OCI-LY1 (cell line): ENCODE measurements around the gene CPSF4L.
A peak's percentile ranks its signal among the peaks of the same experiment; 100 is the strongest.

ENCODE experiments used
- H2AFZ ChIP-seq: fragments of 200-600 bp; sonication (generic), shearing (Covaris generic); 2 replicates; pipeline ENCODE4 v1.6.0; 2014; ENCODE audit warnings: antibody characterized with exemption, mild to moderate bottlenecking, low read length
- H3F3A ChIP-seq: fragments of 200-600 bp; sonication (generic), shearing (Covaris generic); 2 replicates; pipeline ENCODE4 v1.6.0; 2014; ENCODE audit warnings: mild to moderate bottlenecking, antibody characterized with exemption, low read length, moderate library complexity; ENCODE audit not compliant: insufficient read depth
- H3K27ac ChIP-seq: fragments of 200-600 bp; sonication (generic); 2 replicates; pipeline ENCODE4 v1.5.1; 2014; ENCODE audit warnings: low read length, mixed run types, mild to moderate bottlenecking, low read depth; ENCODE audit not compliant: poor library complexity, severe bottlenecking
- H3K27me3 ChIP-seq: fragments of 200-600 bp; sonication (generic); 2 replicates; pipeline ENCODE4 v1.6.0; 2014; ENCODE audit warnings: antibody characterized with exemption, mild to moderate bottlenecking, low read length, moderate library complexity; ENCODE audit not compliant: insufficient read depth
- H3K36me3 ChIP-seq: fragments of 200-600 bp; sonication (generic); 2 replicates; pipeline ENCODE4 v1.6.1; 2014; ENCODE audit warnings: mild to moderate bottlenecking, antibody characterized with exemption, low read length, moderate library complexity, mixed read lengths; ENCODE audit not compliant: insufficient read depth
- H3K4me1 ChIP-seq: fragments of 200-600 bp; sonication (generic); 2 replicates; pipeline ENCODE4 v1.5.1; 2014; ENCODE audit warnings: mild to moderate bottlenecking, low read length, moderate library complexity; ENCODE audit not compliant: insufficient read depth, severe bottlenecking
- H3K4me2 ChIP-seq: fragments of 200-600 bp; sonication (generic), shearing (Covaris generic); 2 replicates; pipeline ENCODE4 v1.6.1; 2014; ENCODE audit warnings: low read length
- H3K4me3 ChIP-seq: fragments of 200-600 bp; sonication (generic); 2 replicates; pipeline ENCODE4 v1.5.1; 2014; ENCODE audit warnings: low read length, low read depth, mild to moderate bottlenecking, mixed read lengths; ENCODE audit not compliant: poor library complexity, severe bottlenecking
- H3K79me2 ChIP-seq: fragments of 200-600 bp; shearing (Covaris generic); 2 replicates; pipeline ENCODE4 v1.6.1; 2016; ENCODE audit warnings: mixed run types, low read length, mixed read lengths; ENCODE audit not compliant: insufficient read depth
- H3K9ac ChIP-seq: fragments of 200-600 bp; sonication (generic), shearing (Covaris generic); 2 replicates; pipeline ENCODE4 v1.6.1; 2014; ENCODE audit warnings: mild to moderate bottlenecking, low read length, mixed read lengths
- H3K9me2 ChIP-seq: fragments of 200-600 bp; sonication (generic), shearing (Covaris generic); 2 replicates; pipeline ENCODE4 v1.6.1; 2014; ENCODE audit warnings: low read depth, mild to moderate bottlenecking, low read length, mixed read lengths
- H3K9me3 ChIP-seq: fragments of 200-600 bp; shearing (Covaris generic); 2 replicates; pipeline ENCODE4 v1.6.1; 2014; ENCODE audit warnings: low read length, mixed read lengths
- H4K20me1 ChIP-seq: fragments of 200-600 bp; sonication (generic), shearing (Covaris generic); 2 replicates; pipeline ENCODE4 v1.6.0; 2016; ENCODE audit warnings: mild to moderate bottlenecking, low read length; ENCODE audit not compliant: insufficient read depth
- EZH2 ChIP-seq: fragments of 200-600 bp; sonication (generic), shearing (Covaris generic); IDR thresholded peaks from 2 replicates; pipeline ENCODE4 v1.8.0; 2017; ENCODE audit warnings: borderline replicate concordance, mixed run types, mild to moderate bottlenecking, antibody characterized with exemption, low read length, moderate library complexity, mixed read lengths
- TF ChIP-seq, protein P1 (sequence below): fragments of 200-600 bp; sonication (generic), shearing (Covaris generic); IDR thresholded peaks from 2 replicates; pipeline ENCODE4 v1.5.1; 2017; ENCODE audit warnings: mild to moderate bottlenecking, antibody characterized with exemption, low read length, moderate library complexity, mixed read lengths

The CPSF4L gene

DNA sequence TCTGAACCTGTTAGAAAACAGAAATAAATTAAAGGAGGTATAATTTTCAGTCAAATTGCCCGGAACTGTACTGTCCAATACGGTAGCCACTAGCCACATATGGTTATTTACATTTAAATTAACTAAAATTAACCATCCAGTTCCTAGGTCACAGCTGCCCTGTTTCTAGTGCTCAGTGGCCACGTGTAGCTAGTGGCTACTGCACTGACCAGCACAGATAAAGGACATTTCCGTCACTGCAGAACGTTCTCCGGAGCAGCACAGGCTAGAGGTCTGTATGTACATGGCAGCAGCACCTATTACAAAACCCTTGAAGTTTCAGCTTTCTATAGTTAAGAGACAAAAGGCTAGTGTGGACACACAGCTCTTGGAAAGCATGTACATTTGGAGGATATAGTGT is 33.7 kb downstream of the CPSF4L start:
- Histone ChIP-seq H3K4me3 (no peak overlapping the region), H3K9ac (no peak overlapping the region)

GRCh38 chr17:73227379-73227778 is 34.3 kb downstream of the CPSF4L start:
- peaks cover 41% of the 10 kb centered on the region for H3K4me1 ChIP-seq
- no peak overlapping the region for H3K9ac ChIP-seq
- H3K79me2 ChIP-seq, result peaks cover 63% of the 10 kb centered on the region

More for the DNA sequence above, 33.7 kb downstream of the CPSF4L start:
- Histone ChIP-seq H2AFZ (no peak overlapping the region), H4K20me1 (no peaks in the 10 kb centered on the region), H3K9me2 (no peaks in the 10 kb centered on the region), H3F3A (no peaks in the 10 kb centered on the region; the same call in 1 of the 2 replicates), H3K36me3 (peaks cover 14% of the 10 kb centered on the region; the same call in 1 of the 2 replicates), H3K4me2 (peak overlapping the region; percentile 19; the same call in 1 of the 2 replicates), H3K9me3 (no peaks in the 10 kb centered on the region), H3K4me1 (peaks cover 41% of the 10 kb centered on the region), H3K27me3 (no peaks in the 10 kb centered on the region), H3K27ac (no peak overlapping the region), H3K79me2 (peaks cover 63% of the 10 kb centered on the region)
- no peak for TF ChIP-seq EZH2
- TF ChIP-seq, protein P1, sequence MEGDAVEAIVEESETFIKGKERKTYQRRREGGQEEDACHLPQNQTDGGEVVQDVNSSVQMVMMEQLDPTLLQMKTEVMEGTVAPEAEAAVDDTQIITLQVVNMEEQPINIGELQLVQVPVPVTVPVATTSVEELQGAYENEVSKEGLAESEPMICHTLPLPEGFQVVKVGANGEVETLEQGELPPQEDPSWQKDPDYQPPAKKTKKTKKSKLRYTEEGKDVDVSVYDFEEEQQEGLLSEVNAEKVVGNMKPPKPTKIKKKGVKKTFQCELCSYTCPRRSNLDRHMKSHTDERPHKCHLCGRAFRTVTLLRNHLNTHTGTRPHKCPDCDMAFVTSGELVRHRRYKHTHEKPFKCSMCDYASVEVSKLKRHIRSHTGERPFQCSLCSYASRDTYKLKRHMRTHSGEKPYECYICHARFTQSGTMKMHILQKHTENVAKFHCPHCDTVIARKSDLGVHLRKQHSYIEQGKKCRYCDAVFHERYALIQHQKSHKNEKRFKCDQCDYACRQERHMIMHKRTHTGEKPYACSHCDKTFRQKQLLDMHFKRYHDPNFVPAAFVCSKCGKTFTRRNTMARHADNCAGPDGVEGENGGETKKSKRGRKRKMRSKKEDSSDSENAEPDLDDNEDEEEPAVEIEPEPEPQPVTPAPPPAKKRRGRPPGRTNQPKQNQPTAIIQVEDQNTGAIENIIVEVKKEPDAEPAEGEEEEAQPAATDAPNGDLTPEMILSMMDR, result no peak

GRCh38 chr17:73226556-73227172 is 35.0 kb downstream of the CPSF4L start:
- TF ChIP-seq, protein P1, result no peak
- TF ChIP-seq EZH2, result no peak
- H3K4me1 ChIP-seq, result peaks cover 41% of the 10 kb centered on the region
- no peak overlapping the region for H3K4me3 ChIP-seq
- peaks cover 14% of the 10 kb centered on the region; the same call in 1 of the 2 replicates for H3K36me3 ChIP-seq
- no peaks in the 10 kb centered on the region for H3K9me2 ChIP-seq
- H3K27ac ChIP-seq, result no peak overlapping the region
- H4K20me1 ChIP-seq, result no peaks in the 10 kb centered on the region
- no peak overlapping the region for H3K4me2 ChIP-seq
- no peak overlapping the region for H2AFZ ChIP-seq
- no peaks in the 10 kb centered on the region for H3K9me3 ChIP-seq
- peaks cover 61% of the 10 kb centered on the region for H3K79me2 ChIP-seq
- H3F3A ChIP-seq, result no peaks in the 10 kb centered on the region; the same call in 1 of the 2 replicates
- H3K27me3 ChIP-seq, result no peaks in the 10 kb centered on the region
- no peak overlapping the region for H3K9ac ChIP-seq

More at GRCh38 chr17:73227379-73227778, 34.3 kb downstream of the CPSF4L start:
- Histone ChIP-seq H3K4me2 (peak overlapping the region; percentile 19; the same call in 1 of the 2 replicates), H3F3A (no peaks in the 10 kb centered on the region; the same call in 1 of the 2 replicates), H3K4me3 (no peak overlapping the region), H4K20me1 (no peaks in the 10 kb centered on the region), H2AFZ (no peak overlapping the region), H3K27me3 (no peaks in the 10 kb centered on the region), H3K9me3 (no peaks in the 10 kb centered on the region), H3K9me2 (no peaks in the 10 kb centered on the region), H3K27ac (no peak overlapping the region), H3K36me3 (peaks cover 14% of the 10 kb centered on the region; the same call in 1 of the 2 replicates)
- TF ChIP-seq, protein P1, result no peak
- TF ChIP-seq EZH2, result no peak
